GF-D8 (cell line): ENCODE data around the gene C1QA.

Source experiments
- DNase-seq: peaks from one replicate; lab custom pipeline; 2025; lab: John Stamatoyannopoulos, UW

C1QA gene, protein sequence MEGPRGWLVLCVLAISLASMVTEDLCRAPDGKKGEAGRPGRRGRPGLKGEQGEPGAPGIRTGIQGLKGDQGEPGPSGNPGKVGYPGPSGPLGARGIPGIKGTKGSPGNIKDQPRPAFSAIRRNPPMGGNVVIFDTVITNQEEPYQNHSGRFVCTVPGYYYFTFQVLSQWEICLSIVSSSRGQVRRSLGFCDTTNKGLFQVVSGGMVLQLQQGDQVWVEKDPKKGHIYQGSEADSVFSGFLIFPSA

DNA sequence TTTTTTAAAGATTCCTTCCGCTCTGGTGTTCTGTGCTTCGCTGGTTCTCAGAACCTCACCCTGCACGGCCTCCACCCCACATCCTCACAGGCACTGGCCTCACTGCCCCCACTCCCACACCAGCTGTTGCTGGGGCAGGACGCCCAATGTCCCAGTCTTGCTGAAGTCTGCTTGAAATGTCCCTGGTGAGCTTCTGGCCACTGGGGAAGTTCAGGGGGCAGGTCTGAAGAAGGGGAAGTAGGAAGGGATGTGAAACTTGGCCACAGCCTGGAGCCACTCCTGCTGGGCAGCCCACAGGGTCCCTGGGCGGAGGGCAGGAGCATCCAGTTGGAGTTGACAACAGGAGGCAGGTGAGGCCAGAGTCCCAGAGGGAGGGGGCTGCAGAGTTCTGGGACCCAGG is at the start of gene C1QA:
Gene C1QA, plus strand, starts transcription at position 276 of the 400 bp plus-strand sequence. CDS start 989 bp downstream, outside the sequence.
- DNase-seq, result no peak

DNA sequence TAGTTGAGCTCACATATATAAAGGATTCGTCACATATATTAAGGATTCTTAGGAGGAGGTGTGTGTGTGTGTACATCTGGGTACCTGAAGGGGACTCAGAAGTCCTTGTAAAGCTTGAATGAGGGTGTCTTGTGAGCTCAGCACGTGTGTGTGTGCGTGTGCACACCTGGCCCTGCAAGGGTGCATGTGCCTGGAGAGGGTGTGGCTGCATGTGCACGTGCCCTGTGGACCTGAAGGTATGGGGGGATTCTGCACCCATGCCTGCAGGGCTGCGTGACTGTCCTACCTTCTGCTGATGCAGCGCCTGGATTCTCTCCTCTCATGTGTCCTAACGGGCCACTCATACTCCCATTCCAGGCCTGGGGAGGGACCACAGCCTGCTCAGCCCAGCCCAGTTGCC is 49.2 kb upstream of the C1QA start:
- DNase-seq, result no peak

DNA sequence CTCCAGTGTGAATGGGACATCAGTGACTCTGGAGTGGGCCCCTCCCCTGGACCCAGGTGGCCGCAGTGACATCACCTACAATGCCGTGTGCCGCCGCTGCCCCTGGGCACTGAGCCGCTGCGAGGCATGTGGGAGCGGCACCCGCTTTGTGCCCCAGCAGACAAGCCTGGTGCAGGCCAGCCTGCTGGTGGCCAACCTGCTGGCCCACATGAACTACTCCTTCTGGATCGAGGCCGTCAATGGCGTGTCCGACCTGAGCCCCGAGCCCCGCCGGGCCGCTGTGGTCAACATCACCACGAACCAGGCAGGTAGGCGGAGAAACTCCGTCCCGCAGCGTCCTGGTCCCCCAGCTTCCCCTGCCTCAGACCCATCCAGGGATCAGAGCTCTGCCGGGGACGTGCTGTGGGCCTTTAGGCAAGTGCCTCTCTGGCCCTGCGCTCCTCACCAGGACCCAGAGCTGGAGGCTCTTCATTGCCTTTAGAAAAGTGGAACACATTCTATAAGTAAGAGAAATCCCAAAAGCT is 47.5 kb upstream of the C1QA start:
- DNase-seq, result no peak

DNA sequence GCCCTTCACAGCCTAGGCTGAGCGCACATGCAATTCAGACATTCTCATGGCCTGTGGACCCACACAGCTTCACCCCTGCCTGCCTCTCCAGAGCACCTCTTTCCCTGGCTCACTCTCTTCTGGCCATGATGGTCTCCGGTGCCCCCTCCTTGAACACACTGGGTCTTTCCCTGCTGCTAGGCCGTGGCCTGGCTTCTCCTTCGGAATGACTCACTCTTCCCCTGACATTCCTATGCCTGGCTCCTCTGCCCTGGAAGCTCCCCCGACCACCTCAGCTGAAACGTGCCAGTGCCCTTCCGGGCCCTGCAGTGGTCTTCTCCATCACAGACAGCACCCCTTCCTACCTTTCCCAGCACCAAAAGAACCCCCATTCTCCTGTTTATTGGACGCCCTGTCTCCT is 44.9 kb upstream of the C1QA start:
- no peak for DNase-seq

DNA sequence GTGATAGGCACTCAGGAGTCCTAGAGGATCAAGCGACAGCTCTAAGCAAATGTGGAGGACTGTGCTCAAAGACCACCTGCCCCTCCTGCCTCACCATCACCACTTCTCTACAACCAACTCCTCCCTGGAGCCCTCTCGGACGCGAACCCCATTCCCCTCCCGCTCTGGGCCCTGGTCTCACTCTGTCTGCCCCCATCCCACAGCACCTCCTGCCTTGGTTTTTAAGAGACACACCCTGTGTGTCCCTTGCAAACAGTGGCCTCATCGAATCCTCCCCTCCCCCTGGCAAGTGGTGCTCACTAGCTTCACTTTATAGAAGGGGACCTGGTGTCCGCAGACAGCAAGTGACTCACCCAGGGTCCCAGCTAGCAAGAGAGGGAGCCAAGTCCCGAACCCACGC is 44.4 kb upstream of the C1QA start:
- DNase-seq, result no peak

DNA sequence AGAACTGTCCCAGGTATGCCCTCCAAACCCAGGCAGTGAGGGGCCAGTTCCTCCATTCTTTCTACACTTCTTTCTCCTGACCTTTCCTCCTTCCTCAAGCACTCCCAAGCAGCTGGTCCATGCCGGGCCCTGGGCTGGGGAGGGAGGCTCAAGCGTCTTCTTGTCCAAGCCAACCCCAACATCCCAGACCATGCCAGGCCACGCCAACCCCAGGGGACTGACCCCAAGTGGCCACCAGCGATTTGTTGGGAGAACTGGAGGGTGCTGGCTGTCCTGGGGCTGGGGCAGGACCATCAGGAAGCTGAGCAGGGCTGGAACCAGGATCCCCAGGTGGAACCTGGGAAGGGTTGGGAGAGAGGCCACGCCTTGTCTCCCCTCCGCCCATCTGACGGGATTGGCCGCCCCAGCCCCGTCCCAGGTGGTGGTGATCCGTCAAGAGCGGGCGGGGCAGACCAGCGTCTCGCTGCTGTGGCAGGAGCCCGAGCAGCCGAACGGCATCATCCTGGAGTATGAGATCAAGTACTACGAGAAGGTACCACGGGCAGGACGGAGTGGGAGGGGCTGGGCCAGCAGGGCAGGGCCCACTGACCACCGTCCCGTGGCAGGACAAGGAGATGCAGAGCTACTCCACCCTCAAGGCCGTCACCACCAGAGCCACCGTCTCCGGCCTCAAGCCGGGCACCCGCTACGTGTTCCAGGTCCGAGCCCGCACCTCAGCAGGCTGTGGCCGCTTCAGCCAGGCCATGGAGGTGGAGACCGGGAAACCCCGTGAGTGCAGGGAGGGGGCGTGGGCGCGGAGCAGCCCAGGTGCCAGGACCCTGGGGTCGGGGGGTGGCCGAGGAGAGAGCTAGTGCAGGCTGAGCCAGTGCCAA is 43.3 kb upstream of the C1QA start:
- DNase-seq, result no peak

DNA sequence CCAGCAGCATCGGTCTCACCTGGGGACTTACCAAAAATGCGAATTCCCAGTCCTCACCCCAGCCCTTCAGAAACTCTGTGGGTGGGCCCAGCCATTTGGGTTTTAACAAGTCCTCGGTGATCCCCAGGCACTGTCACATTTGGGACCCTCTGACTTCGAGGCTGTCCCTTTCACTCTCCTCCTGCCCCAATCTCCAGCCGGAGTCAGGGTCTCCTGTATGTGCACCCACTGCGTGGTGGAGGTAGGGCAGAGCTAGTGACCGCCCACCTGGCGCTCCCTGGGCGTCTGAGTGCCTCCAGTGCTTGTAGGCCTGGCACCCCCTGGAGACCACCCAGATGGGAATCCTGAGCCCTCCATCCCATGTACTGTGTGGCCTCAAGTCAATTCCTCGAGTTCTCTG is 42.0 kb upstream of the C1QA start:
- DNase-seq, result no peak

DNA sequence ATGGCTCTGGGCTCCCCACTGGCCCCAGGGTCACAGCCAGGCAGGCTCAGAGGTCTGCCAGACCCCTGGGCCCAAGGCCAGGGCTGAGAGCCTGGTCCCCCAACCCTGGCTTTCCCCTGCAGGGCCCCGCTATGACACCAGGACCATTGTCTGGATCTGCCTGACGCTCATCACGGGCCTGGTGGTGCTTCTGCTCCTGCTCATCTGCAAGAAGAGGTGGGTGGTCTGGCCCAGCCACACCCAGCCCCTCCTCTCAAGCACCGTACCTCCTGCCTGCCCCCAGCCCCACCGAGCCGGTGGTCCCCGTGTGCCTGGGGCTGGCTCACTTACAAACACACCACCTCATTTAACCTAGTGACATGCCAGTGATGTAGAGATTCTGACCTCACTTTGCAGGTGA is 41.3 kb upstream of the C1QA start:
- DNase-seq, result no peak

DNA sequence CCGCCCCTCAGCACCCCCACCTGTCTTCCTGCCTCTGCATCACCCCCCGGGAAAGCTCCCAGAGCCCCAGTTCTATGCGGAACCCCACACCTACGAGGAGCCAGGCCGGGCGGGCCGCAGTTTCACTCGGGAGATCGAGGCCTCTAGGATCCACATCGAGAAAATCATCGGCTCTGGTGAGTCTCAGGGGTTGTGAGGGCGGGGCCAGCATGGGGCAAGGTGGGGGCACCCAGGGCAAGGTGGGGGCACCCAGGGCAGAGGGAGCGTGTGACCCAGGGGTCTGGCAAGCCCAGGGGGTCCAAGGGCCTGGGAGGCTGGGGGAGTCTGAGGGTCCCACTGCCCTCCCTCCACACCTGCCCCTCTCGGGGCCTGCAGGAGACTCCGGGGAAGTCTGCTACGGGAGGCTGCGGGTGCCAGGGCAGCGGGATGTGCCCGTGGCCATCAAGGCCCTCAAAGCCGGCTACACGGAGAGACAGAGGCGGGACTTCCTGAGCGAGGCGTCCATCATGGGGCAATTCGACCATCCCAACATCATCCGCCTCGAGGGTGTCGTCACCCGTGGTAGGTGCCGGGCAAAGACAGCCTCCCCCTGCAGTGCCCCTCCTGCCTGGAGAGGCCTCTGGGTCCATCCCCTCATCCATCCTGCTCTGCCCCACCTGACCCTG is 39.0 kb upstream of the C1QA start:
- DNase-seq, result no peak

DNA sequence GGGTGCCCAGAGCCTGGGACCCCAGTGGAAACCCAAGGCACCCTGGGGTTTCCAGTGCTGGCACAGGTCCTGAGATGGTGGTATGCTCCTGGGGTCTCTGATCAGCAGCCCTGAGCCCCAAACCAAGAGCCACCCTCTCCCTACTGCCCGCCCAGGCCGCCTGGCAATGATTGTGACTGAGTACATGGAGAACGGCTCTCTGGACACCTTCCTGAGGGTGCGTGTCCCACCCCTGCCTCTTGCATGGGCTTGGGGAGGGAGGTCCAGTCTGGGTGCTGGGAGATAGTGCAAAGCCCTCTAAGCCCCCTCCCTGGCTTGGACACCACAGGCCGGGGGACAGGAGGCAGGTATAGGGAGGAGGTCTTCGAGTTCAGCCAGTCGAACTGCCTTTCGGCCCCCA is 38.4 kb upstream of the C1QA start:
- DNase-seq, result no peak

DNA sequence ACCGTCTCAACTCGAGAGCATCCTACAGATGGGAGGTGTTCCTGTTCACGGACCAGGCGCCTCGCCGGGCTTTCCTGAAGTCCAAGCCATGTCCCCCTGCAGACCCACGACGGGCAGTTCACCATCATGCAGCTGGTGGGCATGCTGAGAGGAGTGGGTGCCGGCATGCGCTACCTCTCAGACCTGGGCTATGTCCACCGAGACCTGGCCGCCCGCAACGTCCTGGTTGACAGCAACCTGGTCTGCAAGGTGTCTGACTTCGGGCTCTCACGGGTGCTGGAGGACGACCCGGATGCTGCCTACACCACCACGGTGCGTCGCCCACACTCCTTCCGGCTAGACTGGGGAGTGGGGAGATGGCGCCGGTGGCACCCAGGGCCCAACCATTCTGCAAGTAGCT is 37.7 kb upstream of the C1QA start:
- no peak for DNase-seq

DNA sequence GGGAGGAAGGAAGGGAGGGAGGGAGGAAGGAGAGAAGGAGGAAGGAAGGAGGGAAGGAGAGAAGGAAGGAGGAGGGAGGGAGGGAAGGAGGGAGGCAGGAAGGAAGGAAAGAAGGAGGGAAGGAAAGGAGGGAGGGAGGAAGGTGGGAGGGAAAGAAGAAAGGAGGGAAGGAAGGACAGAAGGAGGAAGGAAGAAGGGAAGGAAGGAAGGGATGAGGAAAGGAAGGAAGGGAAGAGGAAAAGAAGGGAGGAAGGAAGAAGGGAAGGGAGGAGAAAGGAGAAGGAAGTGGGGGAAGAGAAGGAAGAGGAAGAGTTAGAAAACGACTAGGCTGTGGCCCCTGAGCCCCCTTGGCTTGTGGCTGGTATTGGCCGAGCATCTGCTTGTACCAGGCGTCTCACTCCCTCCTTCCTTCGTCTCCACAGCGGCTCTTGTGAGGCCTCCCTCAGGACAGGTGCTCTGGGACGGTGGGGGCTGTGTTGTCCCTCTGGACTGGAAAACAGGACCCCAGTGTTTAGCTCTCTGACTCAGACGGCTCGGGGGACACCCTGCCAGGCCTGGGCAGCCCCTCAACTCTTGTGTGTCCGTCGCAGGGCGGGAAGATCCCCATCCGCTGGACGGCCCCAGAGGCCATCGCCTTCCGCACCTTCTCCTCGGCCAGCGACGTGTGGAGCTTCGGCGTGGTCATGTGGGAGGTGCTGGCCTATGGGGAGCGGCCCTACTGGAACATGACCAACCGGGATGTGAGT is 36.2 kb upstream of the C1QA start:
- no peak for DNase-seq

DNA sequence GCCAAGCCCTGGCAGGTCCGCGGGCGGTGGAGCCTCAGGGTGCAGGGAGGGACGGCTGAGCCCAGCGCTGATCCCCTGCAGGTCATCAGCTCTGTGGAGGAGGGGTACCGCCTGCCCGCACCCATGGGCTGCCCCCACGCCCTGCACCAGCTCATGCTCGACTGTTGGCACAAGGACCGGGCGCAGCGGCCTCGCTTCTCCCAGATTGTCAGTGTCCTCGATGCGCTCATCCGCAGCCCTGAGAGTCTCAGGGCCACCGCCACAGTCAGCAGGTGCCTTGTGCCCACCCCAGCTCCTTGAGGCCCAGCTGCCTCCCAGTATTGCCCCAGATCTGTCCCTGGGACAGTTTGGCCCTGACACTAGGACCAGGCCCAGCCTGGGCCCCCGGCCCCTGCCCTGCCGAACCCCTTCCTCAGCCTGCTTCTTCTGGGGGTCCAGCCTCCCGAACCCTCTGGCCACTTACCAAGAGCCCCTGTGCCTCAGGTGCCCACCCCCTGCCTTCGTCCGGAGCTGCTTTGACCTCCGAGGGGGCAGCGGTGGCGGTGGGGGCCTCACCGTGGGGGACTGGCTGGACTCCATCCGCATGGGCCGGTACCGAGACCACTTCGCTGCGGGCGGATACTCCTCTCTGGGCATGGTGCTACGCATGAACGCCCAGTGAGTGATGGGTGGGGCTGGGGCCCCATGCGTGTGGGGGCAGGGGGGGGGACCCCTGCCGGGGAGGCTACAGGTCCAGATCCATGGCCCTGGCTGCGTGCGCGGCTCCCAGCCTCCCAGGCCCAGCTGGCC is 35.4 kb upstream of the C1QA start:
- DNase-seq, result no peak

DNA sequence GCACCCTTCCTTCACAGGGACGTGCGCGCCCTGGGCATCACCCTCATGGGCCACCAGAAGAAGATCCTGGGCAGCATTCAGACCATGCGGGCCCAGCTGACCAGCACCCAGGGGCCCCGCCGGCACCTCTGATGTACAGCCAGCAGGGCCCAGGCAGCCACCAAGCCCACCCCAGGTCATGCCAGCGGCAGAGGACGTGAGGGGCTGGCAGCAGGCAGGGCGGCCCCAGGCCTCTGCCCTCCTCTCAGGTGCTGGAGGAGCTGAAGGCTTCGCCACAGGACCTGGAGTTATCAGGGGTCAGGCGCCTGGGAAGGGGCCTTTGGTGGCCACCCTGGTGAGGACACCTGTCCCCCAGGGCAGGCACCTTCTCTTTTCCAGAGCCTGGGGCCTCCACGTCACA is 34.8 kb upstream of the C1QA start:
- no peak for DNase-seq

DNA sequence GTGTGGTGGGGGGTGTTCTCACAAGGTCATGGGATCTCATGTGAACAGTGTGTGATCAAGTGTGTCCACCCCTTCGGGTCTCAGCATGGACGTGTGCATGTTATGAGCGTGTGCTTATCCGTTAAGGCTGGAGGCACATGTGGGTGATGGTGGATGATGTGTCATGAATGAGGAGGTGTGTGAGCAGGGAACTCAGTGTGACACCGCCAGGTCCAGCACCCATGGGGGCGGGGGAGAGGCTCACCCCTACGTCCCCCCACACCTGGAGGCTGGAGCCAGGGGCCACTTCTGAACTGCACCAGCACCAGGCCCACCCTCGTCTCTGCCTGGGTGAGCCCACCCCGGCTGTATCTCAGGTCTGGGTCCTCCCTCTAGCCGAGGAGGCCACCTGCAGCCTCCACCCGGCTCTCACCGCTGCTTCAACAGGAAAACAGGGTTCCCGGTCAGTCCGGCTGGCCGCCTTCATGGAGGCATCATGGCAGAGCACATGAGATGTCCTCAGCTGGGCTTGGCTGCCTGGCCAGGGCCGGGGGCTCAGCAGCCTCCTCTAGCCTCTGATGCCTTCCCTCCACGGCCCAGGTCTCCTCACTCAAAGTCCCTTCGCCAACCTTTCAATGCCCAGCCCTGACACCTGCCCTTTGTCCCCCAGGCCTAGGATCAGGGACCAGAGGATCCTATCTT is 34.2 kb upstream of the C1QA start:
- no peak for DNase-seq

DNA sequence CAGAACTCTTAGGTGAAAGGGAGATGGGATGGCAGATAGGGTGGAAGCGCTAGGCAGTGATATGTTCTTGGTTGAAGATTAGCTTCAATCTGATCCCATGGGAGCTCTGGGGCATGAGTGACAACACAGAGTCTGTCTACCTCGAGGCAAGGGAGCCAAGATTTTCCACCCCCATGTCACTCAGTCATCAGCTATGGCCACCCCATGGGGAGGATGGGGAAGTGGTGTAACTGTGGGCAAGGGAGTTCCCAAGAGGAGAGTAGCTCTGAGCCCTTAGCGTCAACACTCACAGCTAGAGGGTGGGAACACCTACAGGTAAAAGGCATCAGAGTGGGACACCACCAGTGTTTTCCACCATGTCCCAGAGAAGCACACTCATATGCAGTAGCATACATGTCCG is 30.3 kb upstream of the C1QA start:
- no peak for DNase-seq

DNA sequence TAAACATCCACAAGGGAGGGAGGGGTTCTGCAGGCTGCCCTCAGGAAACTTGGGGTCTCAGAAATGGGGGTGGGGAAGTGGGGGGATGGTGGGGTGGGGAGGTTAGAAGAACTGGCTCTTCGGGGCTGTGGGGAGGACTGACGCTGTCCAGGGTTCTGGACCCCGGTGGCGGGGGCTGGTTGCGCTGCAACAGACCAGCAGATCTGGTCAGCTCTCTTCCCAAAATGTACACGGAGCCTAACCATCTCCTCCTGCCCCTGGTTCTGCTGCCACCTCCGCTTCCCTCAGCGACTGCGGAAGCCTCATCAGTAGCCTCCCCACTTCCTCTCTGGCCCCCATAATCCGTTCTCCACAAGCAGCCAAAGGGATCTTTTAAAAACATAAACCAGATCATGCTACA is 29.3 kb upstream of the C1QA start:
- no peak for DNase-seq

DNA sequence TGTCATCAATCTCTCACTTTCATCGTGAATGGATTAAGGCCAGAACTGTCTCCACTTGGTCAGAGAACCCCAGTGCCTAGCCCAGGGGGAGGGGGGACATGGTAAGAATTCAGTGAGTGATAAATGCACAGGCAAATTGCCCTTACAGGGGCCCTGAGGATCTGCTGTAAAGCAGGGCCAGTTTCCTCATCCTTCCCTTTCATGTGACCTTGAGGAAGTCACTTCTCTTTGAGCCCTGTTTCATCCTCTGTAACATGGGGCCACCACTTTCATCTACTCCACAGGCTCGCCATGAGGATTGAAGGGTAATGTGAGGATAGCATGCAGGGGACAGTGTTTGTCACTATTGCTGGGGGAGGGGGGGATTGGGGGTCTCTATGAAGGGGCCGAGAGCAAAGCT is 28.1 kb upstream of the C1QA start:
- DNase-seq, result no peak

DNA sequence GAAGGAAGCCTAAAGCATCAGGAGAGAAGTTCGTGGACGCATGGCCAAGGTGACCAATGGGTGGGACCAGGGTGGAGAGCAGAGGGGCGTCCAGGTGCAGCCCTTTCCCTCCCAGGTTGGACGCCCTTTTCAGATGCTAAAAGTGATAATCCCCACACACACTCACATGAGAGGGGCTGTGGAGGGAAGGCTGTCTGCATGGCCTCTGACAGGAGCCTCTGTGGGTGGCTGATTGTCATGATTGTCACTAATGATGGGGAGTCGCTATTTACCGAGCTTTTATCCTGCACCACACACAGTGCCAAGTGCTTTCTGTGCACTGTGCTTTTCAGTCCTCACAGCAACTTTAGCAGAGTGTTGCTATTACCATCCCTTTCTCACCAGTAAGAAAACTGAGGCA is 27.1 kb upstream of the C1QA start:
- no peak for DNase-seq

DNA sequence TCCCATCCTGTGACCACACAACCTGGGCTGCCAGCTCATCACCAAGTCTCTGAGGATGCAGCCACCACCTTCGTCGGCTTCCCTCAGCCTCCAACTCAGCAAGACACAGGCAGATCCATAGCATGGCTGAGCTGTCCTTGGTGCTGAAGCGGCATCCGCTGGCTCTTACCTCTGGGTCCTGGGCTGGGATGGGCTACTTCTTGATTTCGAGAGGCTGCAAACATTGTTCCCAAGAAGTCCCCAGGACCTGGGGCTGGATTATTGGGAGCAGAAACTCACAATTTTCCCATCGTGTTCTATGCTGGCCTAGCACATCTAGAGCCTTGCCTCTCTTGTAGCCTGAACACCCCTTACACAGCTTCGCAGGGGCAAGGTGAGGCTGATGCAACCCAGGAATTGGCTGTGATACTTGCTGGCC is 24.9 kb upstream of the C1QA start:
- DNase-seq, result no peak
